ENCODE measurements around the gene SEC61A2. TPM values are rescaled to one million over a fixed set of nuclear protein-coding genes. Genes with fewer than 3 reads are reported as not detected.

SEC61A2 gene
- 10.1 to 13.3 TPM (median 11.8 TPM) in 5 replicates for total RNA-seq (2022; extraction: Qiagen RNA extraction)

GRCh38 chr10:12129222-12130111 is at the start of gene SEC61A2:
TSS of gene SEC61A2 (plus strand) at chr10:12129677. CDS start at chr10:12129788, 111 bp downstream.

GRCh38 chr10:12195603-12196506 is 66.4 kb downstream of the SEC61A2 start, which contains the start of the genes CDC123 and NUDT5:
TSS of gene CDC123 (plus strand) at chr10:12196188. CDS start at chr10:12196246, 58 bp downstream.
TSS of gene NUDT5 (minus strand) at chr10:12195891. CDS start at chr10:12186291, 9,600 bp downstream.

Other genes with a start within 250 kb of the SEC61A2 start
- gene UPF2, start 86.9 kb upstream of the SEC61A2 start, total RNA-seq (2022; extraction: Qiagen RNA extraction) = 13.2 to 18.7 TPM (median 14.0 TPM) in 5 replicates
- gene DHTKD1, start 60.7 kb upstream of the SEC61A2 start, total RNA-seq (2022; extraction: Qiagen RNA extraction) = 7.4 to 10.9 TPM (median 9.2 TPM) in 5 replicates
- gene NUDT5, start 66.2 kb downstream of the SEC61A2 start, total RNA-seq (2022; extraction: Qiagen RNA extraction) = 126 to 157 TPM (median 136 TPM) in 5 replicates
- gene CDC123, start 66.5 kb downstream of the SEC61A2 start, total RNA-seq (2022; extraction: Qiagen RNA extraction) = 125 to 187 TPM (median 127 TPM) in 5 replicates
- gene CAMK1D, start 219.9 kb downstream of the SEC61A2 start, total RNA-seq (2022; extraction: Qiagen RNA extraction) = 6.3 to 8.1 TPM (median 7.7 TPM) in 5 replicates